HG02763 (cell line): ENCODE measurements around the gene PGLYRP1.

Experiments
- ATAC-seq: cut with Tn5 transposase; IDR thresholded peaks from one replicate; pipeline ENCODE4 v1.9.1; 2021; ENCODE audit warnings: mild to moderate bottlenecking, moderate library complexity; ENCODE audit not compliant: unreplicated experiment

Gene PGLYRP1

GRCh38 chr19:46006411-46006810, 16.4 kb downstream of the PGLYRP1 start:
- no peak for ATAC-seq

- no peak for ATAC-seq
Measured at GRCh38 chr19:46002678-46003275, 20.1 kb downstream of the PGLYRP1 start.

- ATAC-seq: no peak
Measured at GRCh38 chr19:46000491-46001246, 22.2 kb downstream of the PGLYRP1 start.

GRCh38 chr19:45999653-46000121, 23.2 kb downstream of the PGLYRP1 start:
- ATAC-seq: no peak

- ATAC-seq: no peak
Measured at GRCh38 chr19:45998834-45999233, 24.0 kb downstream of the PGLYRP1 start.

GRCh38 chr19:45996933-45997332, 25.9 kb downstream of the PGLYRP1 start:
- no peak for ATAC-seq

GRCh38 chr19:45995715-45996385, 27.0 kb downstream of the PGLYRP1 start:
- ATAC-seq: no peak

- ATAC-seq: peak; percentile 97
Measured at GRCh38 chr19:45994998-45995714, 27.7 kb downstream of the PGLYRP1 start, which contains the start of gene CCDC61. Gene CCDC61, plus strand, starts transcription at chr19:45995467. Its CDS starts 7,552 bp downstream, at chr19:46003019.

- ATAC-seq: no peak
Measured at GRCh38 chr19:45994456-45994997, 28.3 kb downstream of the PGLYRP1 start.

- ATAC-seq: no peak
Measured at GRCh38 chr19:45990113-45990728, 32.6 kb downstream of the PGLYRP1 start.

GRCh38 chr19:45985321-45985720, 37.5 kb downstream of the PGLYRP1 start:
- ATAC-seq: no peak

GRCh38 chr19:45981350-45981749, 41.5 kb downstream of the PGLYRP1 start:
- no peak for ATAC-seq

GRCh38 chr19:45978156-45978555, 44.7 kb downstream of the PGLYRP1 start:
- no peak for ATAC-seq

- no peak for ATAC-seq
Measured at GRCh38 chr19:45976178-45976577, 46.7 kb downstream of the PGLYRP1 start.

GRCh38 chr19:45975306-45976070, 47.4 kb downstream of the PGLYRP1 start:
- no peak for ATAC-seq

GRCh38 chr19:45973553-45974338, 49.1 kb downstream of the PGLYRP1 start, which contains the start of gene NOVA2:
Gene NOVA2, minus strand, starts transcription at chr19:45973865. Its CDS starts 514 bp downstream, at chr19:45973351.
- no peak for ATAC-seq

GRCh38 chr19:45972947-45973540, 49.8 kb downstream of the PGLYRP1 start:
- no peak for ATAC-seq
